Measurements from ENCODE around the gene GPR180. TPM values are rescaled to one million over a fixed set of nuclear protein-coding genes. Genes with fewer than 3 reads are reported as not detected.

Gene GPR180
- polyA plus RNA-seq, 2 of the 4 experiments (the other 2 are of a cell fraction) = 3.6 to 7.8 TPM

DNA sequence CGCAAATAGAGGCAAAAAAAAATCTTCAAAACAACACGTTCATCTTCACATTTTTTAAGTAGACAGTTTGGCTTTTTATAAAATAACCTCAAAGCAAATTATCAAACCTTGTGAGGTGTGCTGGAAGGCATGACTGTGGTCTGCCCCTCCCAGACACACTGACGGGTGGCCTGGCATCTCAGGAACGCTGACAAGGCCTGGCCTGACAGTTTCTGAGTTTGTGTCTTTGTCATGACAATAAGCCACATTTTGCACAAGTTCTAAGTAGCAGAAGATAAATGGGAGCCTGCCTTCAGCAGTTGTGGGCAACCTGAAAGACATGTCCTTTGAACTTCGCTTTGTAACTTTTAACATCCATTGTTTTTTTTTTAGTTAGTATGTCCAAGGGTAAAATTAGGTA is 72.2 kb downstream of the GPR180 start:
- Histone ChIP-seq H3K4me3 (no peak overlapping the region), H3K27ac (no peak overlapping the region), H3K9me3 (no peaks in the 10 kb centered on the region), H3K4me1 (no peaks in the 10 kb centered on the region), H3K4me2 (no peak overlapping the region)
- POLR2A ChIA-PET = no interaction called here
- FAIRE-seq (no peak), ATAC-seq (no peak), DNase-seq (ENCODE audit: low read depth in 1 of 2, low spot score in 1 of 2) (no peak)
- CTCF ChIA-PET = interaction anchor here (0.6 to 4.6 kb wide), 6 partner anchors 13 to 655 kb away, joined by 3 to 31 read pairs (median 6); no protein-coding TSS in a partner anchor
- TF ChIP-seq EHMT2 (IDR thresholded peaks at IDR 0.05; ENCODE audit: low read depth) = no peak
- TF ChIP-seq, protein P1, sequence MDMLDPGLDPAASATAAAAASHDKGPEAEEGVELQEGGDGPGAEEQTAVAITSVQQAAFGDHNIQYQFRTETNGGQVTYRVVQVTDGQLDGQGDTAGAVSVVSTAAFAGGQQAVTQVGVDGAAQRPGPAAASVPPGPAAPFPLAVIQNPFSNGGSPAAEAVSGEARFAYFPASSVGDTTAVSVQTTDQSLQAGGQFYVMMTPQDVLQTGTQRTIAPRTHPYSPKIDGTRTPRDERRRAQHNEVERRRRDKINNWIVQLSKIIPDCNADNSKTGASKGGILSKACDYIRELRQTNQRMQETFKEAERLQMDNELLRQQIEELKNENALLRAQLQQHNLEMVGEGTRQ (IDR thresholded peaks at IDR 0.05) = no peak
- TF ChIP-seq, protein P2, sequence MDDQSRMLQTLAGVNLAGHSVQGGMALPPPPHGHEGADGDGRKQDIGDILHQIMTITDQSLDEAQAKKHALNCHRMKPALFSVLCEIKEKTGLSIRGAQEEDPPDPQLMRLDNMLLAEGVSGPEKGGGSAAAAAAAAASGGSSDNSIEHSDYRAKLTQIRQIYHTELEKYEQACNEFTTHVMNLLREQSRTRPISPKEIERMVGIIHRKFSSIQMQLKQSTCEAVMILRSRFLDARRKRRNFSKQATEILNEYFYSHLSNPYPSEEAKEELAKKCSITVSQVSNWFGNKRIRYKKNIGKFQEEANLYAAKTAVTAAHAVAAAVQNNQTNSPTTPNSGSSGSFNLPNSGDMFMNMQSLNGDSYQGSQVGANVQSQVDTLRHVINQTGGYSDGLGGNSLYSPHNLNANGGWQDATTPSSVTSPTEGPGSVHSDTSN (IDR thresholded peaks at IDR 0.05) = no peak
- TF ChIP-seq EHF (CRISPR knock-in tag; IDR thresholded peaks at IDR 0.05) = no peak
- TF ChIP-seq RCOR1 (IDR thresholded peaks at IDR 0.05; ENCODE audit: low read depth, low read length) = no peak
- TF ChIP-seq FOSL2 (IDR thresholded peaks at IDR 0.05) = no peak
- no peak for TF ChIP-seq FOSL2 (CRISPR knock-in tag; IDR thresholded peaks at IDR 0.05)
- no peak for TF ChIP-seq CBX8 (IDR thresholded peaks at IDR 0.05)
- TF ChIP-seq HEYL (CRISPR knock-in tag; IDR thresholded peaks at IDR 0.05) = no peak
- no peak for TF ChIP-seq REST (IDR thresholded peaks at IDR 0.05)
- no peak for TF ChIP-seq EP300 (IDR thresholded peaks at IDR 0.05)
- TF ChIP-seq RARB (CRISPR knock-in tag; IDR thresholded peaks at IDR 0.05) = no peak
- no peak for TF ChIP-seq KDM1A (IDR thresholded peaks at IDR 0.05; ENCODE audit: low read depth)
- 54% methylated on average over 5 of the region's 5 CpGs for WGBS (ENCODE audit: missing lambda C conversion rate)

DNA sequence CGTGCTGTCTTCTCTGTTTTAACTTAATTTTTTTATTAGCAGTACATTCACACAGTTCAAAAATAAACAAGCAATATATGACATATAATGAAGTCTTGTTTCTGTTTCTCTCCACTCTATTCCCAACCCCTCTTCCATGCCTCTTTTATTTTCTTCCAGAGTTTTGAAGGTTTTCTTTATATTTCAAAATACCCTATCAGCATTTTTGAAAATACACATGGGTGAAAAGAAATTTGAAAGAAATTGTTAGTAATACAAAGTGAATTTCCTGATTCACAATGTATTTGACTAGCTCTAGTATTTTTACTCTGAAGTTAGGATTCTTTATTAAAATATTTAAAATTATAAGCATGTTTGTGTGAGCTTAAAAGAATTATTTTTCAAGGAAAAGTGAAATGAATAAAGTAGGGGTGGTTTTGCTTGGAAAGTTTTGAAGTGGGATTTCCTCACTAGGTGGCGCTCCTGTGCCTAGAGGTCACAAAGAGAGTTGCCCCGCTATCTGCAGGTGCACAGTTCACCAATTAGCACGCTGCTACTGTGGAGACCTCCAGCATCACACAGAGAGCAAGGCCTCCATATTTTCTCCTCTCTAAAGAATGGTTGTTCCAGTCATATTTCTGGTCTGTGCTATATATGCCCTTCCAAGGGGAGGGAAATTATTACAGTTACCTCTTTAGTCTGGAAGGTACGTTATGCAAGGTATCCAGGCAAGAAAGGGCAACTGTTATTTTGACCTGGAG is 73.1 kb downstream of the GPR180 start:
- H3K4me1 ChIP-seq = no peaks in the 10 kb centered on the region
- FAIRE-seq (no peak), DNase-seq (ENCODE audit: low read depth in 1 of 2, low spot score in 1 of 2) (peak; percentile 37 to 66), ATAC-seq (peak; percentile 68 to 82; a peak in 3 of 6 replicates)
- ChIA-PET CTCF (interaction anchor here (0.6 to 4.6 kb wide), 11 partner anchors 10 to 514 kb away, joined by 3 to 31 read pairs (median 4); partner anchors contain the start of gene SOX21), POLR2A (no interaction called here)
- H3K4me3 ChIP-seq = no peak overlapping the region
- 27% methylated on average over 5 of the region's 5 CpGs for WGBS (ENCODE audit: missing lambda C conversion rate)
- no peak overlapping the region for H3K27ac ChIP-seq
- no peak overlapping the region for H3K4me2 ChIP-seq
- H3K9me3 ChIP-seq = no peaks in the 10 kb centered on the region
- no peak for TF ChIP-seq RNF2 (IDR thresholded peaks at IDR 0.05; ENCODE audit: borderline replicate concordance, low read depth)
- TF ChIP-seq, protein P3, sequence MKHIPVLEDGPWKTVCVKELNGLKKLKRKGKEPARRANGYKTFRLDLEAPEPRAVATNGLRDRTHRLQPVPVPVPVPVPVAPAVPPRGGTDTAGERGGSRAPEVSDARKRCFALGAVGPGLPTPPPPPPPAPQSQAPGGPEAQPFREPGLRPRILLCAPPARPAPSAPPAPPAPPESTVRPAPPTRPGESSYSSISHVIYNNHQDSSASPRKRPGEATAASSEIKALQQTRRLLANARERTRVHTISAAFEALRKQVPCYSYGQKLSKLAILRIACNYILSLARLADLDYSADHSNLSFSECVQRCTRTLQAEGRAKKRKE (CRISPR knock-in tag; IDR thresholded peaks at IDR 0.05; ENCODE audit: low read depth) = no peak
- peak; percentile 39 for TF ChIP-seq MAFK (IDR thresholded peaks at IDR 0.05; ENCODE audit: partially characterized antibody)
- no peak for TF ChIP-seq NR3C1 (IDR thresholded peaks at IDR 0.05)
- TF ChIP-seq CBX2 (IDR thresholded peaks at IDR 0.05; ENCODE audit: borderline replicate concordance, low read depth) = no peak
- no peak for TF ChIP-seq E2F6 (IDR thresholded peaks at IDR 0.05; ENCODE audit: borderline replicate concordance, low read depth)
- TF ChIP-seq CHD4 (IDR thresholded peaks at IDR 0.05; ENCODE audit: borderline replicate concordance) = no peak
- TF ChIP-seq CBX8 (IDR thresholded peaks at IDR 0.05) = no peak
- no peak for TF ChIP-seq POLR2A (IDR thresholded peaks at IDR 0.05; ENCODE audit: low read length)
- peak; percentile 74 for TF ChIP-seq CTCF (IDR thresholded peaks at IDR 0.05)
- no peak for TF ChIP-seq POLR2AphosphoS2 (conservative IDR thresholded peaks at IDR 0.05; ENCODE audit: low read length)
- TF ChIP-seq SMC3 (IDR thresholded peaks at IDR 0.05) = peak; percentile 63
- no peak for TF ChIP-seq HOXA7 (CRISPR knock-in tag; IDR thresholded peaks at IDR 0.05)
- no peak for TF ChIP-seq EP300 (IDR thresholded peaks at IDR 0.05)
- TF ChIP-seq RFX5 (IDR thresholded peaks at IDR 0.05) = no peak
- peak; percentile 67 for TF ChIP-seq RAD21 (conservative IDR thresholded peaks at IDR 0.05 in 1 of 2, IDR thresholded peaks at IDR 0.05 in 1 of 2)
- no peak for TF ChIP-seq FOXS1 (CRISPR knock-in tag; IDR thresholded peaks at IDR 0.05)
